ENCODE measurements around the gene C10orf62. TPM values are rescaled to one million over a fixed set of nuclear protein-coding genes. Genes with fewer than 3 reads are reported as not detected.

C10orf62 gene
- total and polyA plus RNA-seq, 9 of the 15 experiments (the other 6 are each of a cell fraction or from before 2014, with no cell fraction given): not detected

DNA sequence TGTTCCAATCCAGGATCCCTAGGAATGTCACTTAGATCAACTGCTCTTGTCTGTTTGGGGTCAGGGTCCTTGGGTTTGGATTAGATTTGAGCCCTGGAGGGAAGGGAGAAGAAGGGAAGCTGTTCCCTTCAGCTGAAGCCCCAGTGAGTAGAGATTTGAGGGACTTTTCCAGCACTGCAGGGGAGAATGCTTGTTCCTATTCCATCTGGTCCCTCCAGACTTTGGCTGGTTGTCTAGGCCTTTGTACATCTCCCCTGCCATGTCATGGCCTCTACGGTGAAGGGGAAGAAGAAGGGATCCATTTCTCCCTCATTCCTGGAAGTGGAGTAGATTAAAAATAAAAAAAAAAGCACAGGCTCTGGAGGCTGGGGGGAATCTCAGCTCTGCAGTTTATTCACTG, 11.1 kb downstream of the C10orf62 start:
- H3K27ac ChIP-seq (ENCODE audit: extremely low read depth, low read depth, low read length): no peak overlapping the region
- CTCF ChIA-PET (ENCODE audit: low intra/inter-chr PET ratio): no interaction called here
- TF ChIP-seq, protein P1, sequence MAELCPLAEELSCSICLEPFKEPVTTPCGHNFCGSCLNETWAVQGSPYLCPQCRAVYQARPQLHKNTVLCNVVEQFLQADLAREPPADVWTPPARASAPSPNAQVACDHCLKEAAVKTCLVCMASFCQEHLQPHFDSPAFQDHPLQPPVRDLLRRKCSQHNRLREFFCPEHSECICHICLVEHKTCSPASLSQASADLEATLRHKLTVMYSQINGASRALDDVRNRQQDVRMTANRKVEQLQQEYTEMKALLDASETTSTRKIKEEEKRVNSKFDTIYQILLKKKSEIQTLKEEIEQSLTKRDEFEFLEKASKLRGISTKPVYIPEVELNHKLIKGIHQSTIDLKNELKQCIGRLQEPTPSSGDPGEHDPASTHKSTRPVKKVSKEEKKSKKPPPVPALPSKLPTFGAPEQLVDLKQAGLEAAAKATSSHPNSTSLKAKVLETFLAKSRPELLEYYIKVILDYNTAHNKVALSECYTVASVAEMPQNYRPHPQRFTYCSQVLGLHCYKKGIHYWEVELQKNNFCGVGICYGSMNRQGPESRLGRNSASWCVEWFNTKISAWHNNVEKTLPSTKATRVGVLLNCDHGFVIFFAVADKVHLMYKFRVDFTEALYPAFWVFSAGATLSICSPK (IDR thresholded peaks at IDR 0.05; ENCODE audit: borderline replicate concordance): no peak
- no peak for TF ChIP-seq FOXM1 (IDR thresholded peaks at IDR 0.05; ENCODE audit: low read depth)
- no peak for TF ChIP-seq FOXM1 (CRISPR knock-in tag; IDR thresholded peaks at IDR 0.05; ENCODE audit: low read depth)
- no peak for TF ChIP-seq BHLHE40 (IDR thresholded peaks at IDR 0.05; ENCODE audit: low read length)
- no peak for TF ChIP-seq ZNF134 (CRISPR knock-in tag; conservative IDR thresholded peaks at IDR 0.05)
- no peak for TF ChIP-seq SP1 (CRISPR knock-in tag; IDR thresholded peaks at IDR 0.05)
- TF ChIP-seq, protein P2, sequence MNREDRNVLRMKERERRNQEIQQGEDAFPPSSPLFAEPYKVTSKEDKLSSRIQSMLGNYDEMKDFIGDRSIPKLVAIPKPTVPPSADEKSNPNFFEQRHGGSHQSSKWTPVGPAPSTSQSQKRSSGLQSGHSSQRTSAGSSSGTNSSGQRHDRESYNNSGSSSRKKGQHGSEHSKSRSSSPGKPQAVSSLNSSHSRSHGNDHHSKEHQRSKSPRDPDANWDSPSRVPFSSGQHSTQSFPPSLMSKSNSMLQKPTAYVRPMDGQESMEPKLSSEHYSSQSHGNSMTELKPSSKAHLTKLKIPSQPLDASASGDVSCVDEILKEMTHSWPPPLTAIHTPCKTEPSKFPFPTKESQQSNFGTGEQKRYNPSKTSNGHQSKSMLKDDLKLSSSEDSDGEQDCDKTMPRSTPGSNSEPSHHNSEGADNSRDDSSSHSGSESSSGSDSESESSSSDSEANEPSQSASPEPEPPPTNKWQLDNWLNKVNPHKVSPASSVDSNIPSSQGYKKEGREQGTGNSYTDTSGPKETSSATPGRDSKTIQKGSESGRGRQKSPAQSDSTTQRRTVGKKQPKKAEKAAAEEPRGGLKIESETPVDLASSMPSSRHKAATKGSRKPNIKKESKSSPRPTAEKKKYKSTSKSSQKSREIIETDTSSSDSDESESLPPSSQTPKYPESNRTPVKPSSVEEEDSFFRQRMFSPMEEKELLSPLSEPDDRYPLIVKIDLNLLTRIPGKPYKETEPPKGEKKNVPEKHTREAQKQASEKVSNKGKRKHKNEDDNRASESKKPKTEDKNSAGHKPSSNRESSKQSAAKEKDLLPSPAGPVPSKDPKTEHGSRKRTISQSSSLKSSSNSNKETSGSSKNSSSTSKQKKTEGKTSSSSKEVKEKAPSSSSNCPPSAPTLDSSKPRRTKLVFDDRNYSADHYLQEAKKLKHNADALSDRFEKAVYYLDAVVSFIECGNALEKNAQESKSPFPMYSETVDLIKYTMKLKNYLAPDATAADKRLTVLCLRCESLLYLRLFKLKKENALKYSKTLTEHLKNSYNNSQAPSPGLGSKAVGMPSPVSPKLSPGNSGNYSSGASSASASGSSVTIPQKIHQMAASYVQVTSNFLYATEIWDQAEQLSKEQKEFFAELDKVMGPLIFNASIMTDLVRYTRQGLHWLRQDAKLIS (CRISPR knock-in tag; IDR thresholded peaks at IDR 0.05): no peak
- no peak for TF ChIP-seq SMARCA5 (IDR thresholded peaks at IDR 0.05)
- no peak for TF ChIP-seq SAFB (IDR thresholded peaks at IDR 0.05; ENCODE audit: borderline replicate concordance, low read depth, low read length)
- TF ChIP-seq SRF (CRISPR knock-in tag; IDR thresholded peaks at IDR 0.05): no peak
- no peak for TF ChIP-seq ZNF830 (CRISPR knock-in tag; IDR thresholded peaks at IDR 0.05)
- no peak for TF ChIP-seq PCBP1 (IDR thresholded peaks at IDR 0.05; ENCODE audit: low read depth, low read length, poor library complexity, severe bottlenecking)
- TF ChIP-seq, protein P3, sequence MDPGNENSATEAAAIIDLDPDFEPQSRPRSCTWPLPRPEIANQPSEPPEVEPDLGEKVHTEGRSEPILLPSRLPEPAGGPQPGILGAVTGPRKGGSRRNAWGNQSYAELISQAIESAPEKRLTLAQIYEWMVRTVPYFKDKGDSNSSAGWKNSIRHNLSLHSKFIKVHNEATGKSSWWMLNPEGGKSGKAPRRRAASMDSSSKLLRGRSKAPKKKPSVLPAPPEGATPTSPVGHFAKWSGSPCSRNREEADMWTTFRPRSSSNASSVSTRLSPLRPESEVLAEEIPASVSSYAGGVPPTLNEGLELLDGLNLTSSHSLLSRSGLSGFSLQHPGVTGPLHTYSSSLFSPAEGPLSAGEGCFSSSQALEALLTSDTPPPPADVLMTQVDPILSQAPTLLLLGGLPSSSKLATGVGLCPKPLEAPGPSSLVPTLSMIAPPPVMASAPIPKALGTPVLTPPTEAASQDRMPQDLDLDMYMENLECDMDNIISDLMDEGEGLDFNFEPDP (CRISPR knock-in tag; IDR thresholded peaks at IDR 0.05): no peak
- no peak for TF ChIP-seq HOXB6 (CRISPR knock-in tag; IDR thresholded peaks at IDR 0.05; ENCODE audit: borderline replicate concordance)
- TF ChIP-seq, protein P4, sequence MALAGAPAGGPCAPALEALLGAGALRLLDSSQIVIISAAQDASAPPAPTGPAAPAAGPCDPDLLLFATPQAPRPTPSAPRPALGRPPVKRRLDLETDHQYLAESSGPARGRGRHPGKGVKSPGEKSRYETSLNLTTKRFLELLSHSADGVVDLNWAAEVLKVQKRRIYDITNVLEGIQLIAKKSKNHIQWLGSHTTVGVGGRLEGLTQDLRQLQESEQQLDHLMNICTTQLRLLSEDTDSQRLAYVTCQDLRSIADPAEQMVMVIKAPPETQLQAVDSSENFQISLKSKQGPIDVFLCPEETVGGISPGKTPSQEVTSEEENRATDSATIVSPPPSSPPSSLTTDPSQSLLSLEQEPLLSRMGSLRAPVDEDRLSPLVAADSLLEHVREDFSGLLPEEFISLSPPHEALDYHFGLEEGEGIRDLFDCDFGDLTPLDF (CRISPR knock-in tag; IDR thresholded peaks at IDR 0.05): no peak
- TF ChIP-seq NR3C1 (CRISPR knock-in tag; IDR thresholded peaks at IDR 0.05): no peak
- TF ChIP-seq ZNF41 (CRISPR knock-in tag; conservative IDR thresholded peaks at IDR 0.05): no peak

More for the DNA sequence above, 11.1 kb downstream of the C10orf62 start:
- Histone ChIP-seq H3K9ac (ENCODE audit: insufficient read depth in 1 of 2, low read depth in 2 of 2, low read length in 2 of 2) (no peak overlapping the region), H2AFZ (ENCODE audit: low read depth, low read length) (no peak overlapping the region), H3K9me3 (replicated peaks; ENCODE audit: control insufficient read depth, insufficient read depth, low read depth, low read length) (no peaks in the 10 kb centered on the region), H3K4me3 (no peak overlapping the region), H3K4me1 (replicated peaks in 1 of 2; ENCODE audit: control insufficient read depth in 2 of 2, insufficient read depth in 2 of 2, low read length in 2 of 2) (peaks cover 21 to 23% of the 10 kb centered on the region in 2 experiments), H3K79me2 (ENCODE audit: control insufficient read depth, insufficient read depth, low read length) (no peaks in the 10 kb centered on the region), H3K27me3 (ENCODE audit: control insufficient read depth in 2 of 2, insufficient read depth in 2 of 2, low read length in 2 of 2) (no peaks in the 10 kb centered on the region), H3K36me3 (ENCODE audit: control insufficient read depth, insufficient read depth, low read length) (no peaks in the 10 kb centered on the region), H3K4me2 (ENCODE audit: insufficient read depth, low read length) (no peak overlapping the region), H4K20me1 (replicated peaks; ENCODE audit: control insufficient read depth, insufficient read depth, low read length) (no peaks in the 10 kb centered on the region), H3K9me1 (ENCODE audit: control insufficient read depth, insufficient read depth, low read length) (no peaks in the 10 kb centered on the region)
- ATAC-seq: no peak
- FAIRE-seq: no peak
- 0% methylated on average over 1 of the region's 1 CpG for whole genome bisulfite sequencing (ENCODE audit: insufficient coverage, low coverage, missing lambda C conversion rate)
- intact Hi-C loops (cut with micrococcal nuclease) (no loop called here), in situ Hi-C loops (cut with MboI) (no loop called here)
- BruUV-seq (replicated peaks): no TSS peak
- POLR2A ChIA-PET: interaction anchor here (0.6 to 0.7 kb wide), 2 partner anchors 29 kb away, joined by 3 read pairs; no protein-coding TSS in a partner anchor
- no peak for DNase-seq (ENCODE audit: extremely low read depth in 1 of 4, low spot score in 3 of 4)

Data from K562 (cell line).